ENCODE measurements around the gene CTNND2.

Gene CTNND2

DNA sequence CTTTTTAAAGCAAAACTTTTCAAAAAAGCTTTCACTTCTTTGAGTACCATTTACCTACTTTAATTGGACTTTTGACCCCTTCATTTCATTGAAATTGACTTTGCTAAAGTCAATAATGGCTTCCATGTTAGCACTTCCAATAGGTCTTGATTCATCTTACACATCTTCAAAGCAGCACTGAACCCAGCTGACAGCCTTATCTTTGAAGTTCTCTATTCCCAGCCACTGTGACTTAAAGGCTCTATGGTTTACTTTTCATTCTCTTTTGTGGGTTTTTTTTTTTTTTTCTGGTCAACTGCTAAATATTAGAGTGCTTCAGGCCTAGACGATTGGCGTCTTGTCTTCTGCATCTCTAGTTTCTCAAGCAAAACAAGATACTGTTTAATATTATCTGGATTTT, 385.0 kb downstream of the CTNND2 start:
- ChIA-PET CTCF (interaction anchor here (0.6 kb wide), 1 partner anchor 856 kb away, joined by 3 read pairs; no protein-coding TSS in a partner anchor), POLR2A (ENCODE audit: low non-redundant PET) (no interaction called here)
- no peak overlapping the region for H3K27ac ChIP-seq
- no peak for DNase-seq (ENCODE audit: low spot score)
- TF ChIP-seq, protein P1, sequence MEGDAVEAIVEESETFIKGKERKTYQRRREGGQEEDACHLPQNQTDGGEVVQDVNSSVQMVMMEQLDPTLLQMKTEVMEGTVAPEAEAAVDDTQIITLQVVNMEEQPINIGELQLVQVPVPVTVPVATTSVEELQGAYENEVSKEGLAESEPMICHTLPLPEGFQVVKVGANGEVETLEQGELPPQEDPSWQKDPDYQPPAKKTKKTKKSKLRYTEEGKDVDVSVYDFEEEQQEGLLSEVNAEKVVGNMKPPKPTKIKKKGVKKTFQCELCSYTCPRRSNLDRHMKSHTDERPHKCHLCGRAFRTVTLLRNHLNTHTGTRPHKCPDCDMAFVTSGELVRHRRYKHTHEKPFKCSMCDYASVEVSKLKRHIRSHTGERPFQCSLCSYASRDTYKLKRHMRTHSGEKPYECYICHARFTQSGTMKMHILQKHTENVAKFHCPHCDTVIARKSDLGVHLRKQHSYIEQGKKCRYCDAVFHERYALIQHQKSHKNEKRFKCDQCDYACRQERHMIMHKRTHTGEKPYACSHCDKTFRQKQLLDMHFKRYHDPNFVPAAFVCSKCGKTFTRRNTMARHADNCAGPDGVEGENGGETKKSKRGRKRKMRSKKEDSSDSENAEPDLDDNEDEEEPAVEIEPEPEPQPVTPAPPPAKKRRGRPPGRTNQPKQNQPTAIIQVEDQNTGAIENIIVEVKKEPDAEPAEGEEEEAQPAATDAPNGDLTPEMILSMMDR (conservative IDR thresholded peaks at IDR 0.05; ENCODE audit: low read depth), result no peak

DNA sequence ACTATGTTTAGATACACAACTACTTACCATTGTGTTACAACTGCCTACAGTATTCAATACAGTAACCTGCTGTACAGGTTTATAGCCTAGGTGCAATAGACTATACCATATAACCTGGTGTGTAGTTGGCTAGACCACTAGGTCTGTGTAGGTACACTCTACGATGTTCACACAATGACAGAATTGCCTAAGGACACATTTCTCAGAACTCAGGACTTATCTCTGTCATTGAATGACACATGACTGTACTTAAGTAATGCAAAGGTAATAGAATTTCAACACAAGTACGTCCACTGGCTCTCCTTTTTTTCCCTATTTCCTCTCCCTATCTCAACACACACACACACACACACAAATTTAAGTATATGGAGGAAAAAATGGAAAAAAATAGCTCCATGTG, 385.6 kb downstream of the CTNND2 start:
- CTCF ChIA-PET, result interaction anchor here (0.6 kb wide), 1 partner anchor 855 kb away, joined by 3 read pairs; no protein-coding TSS in a partner anchor
- no peak for DNase-seq (ENCODE audit: low spot score)
- H3K27ac ChIP-seq, result no peak overlapping the region
- TF ChIP-seq, protein P1 (conservative IDR thresholded peaks at IDR 0.05; ENCODE audit: low read depth), result no peak
- POLR2A ChIA-PET (ENCODE audit: low non-redundant PET), result no interaction called here

GRCh38 chr5:11514705-11515432, 389.4 kb downstream of the CTNND2 start:
- DNase-seq (ENCODE audit: low spot score), result no peak
- TF ChIP-seq, protein P1 (conservative IDR thresholded peaks at IDR 0.05; ENCODE audit: low read depth), result no peak
- ChIA-PET CTCF (interaction anchor here (0.6 kb wide), 1 partner anchor 56 kb away, joined by 5 read pairs; no protein-coding TSS in a partner anchor), POLR2A (ENCODE audit: low non-redundant PET) (no interaction called here)
- H3K27ac ChIP-seq, result no peak overlapping the region

- no peak for DNase-seq (ENCODE audit: low spot score)
- ChIA-PET POLR2A (ENCODE audit: low non-redundant PET) (no interaction called here), CTCF (no interaction called here)
- TF ChIP-seq, protein P1 (conservative IDR thresholded peaks at IDR 0.05; ENCODE audit: low read depth), result no peak
- no peak overlapping the region for H3K27ac ChIP-seq
These were observed 392.4 kb downstream of the CTNND2 start for GRCh38 chr5:11511878-11512277.

DNA sequence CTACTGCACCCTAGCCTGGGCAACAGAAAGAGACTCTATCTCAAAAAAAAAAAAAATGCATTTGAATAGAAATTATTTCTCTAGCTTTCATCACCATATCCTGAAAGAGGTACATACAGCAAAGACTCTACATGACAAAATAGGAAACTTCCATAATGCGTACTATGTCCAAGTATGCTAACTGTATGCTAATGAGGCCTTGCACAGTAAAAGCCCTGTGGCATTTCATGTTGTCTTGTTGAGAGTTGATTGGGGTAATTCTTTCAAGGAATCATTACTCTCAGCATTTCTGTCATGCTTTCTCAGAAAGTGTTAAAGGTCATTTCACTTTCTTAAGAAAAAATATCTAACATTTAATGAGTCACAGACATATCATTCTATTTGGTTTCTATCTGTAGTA, 393.4 kb downstream of the CTNND2 start:
- no peak overlapping the region for H3K27ac ChIP-seq
- ChIA-PET POLR2A (ENCODE audit: low non-redundant PET) (no interaction called here), CTCF (no interaction called here)
- no peak for DNase-seq (ENCODE audit: low spot score)
- TF ChIP-seq, protein P1 (conservative IDR thresholded peaks at IDR 0.05; ENCODE audit: low read depth), result no peak

- TF ChIP-seq, protein P1 (conservative IDR thresholded peaks at IDR 0.05; ENCODE audit: low read depth), result no peak
- DNase-seq (ENCODE audit: low spot score), result no peak
- H3K27ac ChIP-seq, result no peak overlapping the region
- ChIA-PET CTCF (no interaction called here), POLR2A (ENCODE audit: low non-redundant PET) (no interaction called here)
These were observed 394.5 kb downstream of the CTNND2 start for GRCh38 chr5:11509793-11510192.

Measured in RWPE1 (cell line).